ENCODE results near the gene IRX6.

Gene IRX6

GRCh38 chr16:55324285-55325079, 479 bp downstream of the IRX6 start:
- DNase-seq = no peak

DNA sequence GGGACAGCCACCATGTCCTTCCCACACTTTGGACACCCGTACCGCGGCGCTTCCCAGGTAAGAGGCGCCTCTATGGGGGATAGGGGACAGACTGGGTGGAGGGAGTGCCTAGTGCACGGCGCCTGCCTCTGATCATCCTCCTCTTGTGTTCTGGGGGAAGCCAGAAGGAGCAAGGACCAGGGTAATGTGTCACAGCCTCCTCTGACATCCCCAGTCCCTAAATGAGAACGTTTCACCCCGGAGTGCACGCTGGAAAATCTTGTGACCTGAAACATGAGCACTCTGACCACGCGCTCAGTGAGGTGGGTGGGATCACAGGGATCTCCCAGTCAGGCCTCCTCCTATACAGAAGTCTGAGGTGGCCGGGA, 1.1 kb downstream of the IRX6 start:
- DNase-seq = no peak

DNA sequence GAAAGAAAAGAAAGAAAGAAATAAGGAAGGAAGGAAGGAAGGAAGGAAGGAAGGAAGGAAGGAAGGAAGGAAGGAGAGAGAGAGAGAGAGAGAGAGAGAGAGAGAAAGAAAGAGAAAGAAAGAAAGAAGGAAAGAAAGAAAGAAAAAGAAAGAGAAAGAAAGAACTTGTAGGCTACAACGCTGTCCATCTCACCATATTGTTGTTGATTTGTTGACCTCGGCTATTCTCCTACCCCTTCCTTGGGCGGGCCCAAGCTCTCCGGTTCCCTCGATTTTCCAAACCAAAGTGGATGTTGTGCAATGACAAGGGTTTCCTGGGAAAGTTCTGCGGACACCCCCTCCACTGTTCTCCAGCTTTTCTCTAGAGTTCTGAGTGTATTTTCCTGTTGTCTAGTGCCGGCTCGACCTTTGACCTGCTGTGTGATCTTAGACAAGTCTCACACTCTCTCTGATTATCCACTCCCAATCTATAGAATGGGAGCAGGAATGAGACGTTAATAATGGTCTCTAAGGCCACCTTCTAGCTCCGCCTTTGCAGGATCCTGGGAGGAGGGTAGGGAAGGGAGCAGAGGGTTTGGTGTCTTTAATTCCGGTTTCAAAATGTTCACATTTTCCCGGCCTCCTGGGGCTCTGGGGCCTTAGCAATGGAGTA, 1.6 kb downstream of the IRX6 start:
- no peak for DNase-seq

GRCh38 chr16:55326261-55327092, 2.5 kb downstream of the IRX6 start:
- DNase-seq = no peak

DNA sequence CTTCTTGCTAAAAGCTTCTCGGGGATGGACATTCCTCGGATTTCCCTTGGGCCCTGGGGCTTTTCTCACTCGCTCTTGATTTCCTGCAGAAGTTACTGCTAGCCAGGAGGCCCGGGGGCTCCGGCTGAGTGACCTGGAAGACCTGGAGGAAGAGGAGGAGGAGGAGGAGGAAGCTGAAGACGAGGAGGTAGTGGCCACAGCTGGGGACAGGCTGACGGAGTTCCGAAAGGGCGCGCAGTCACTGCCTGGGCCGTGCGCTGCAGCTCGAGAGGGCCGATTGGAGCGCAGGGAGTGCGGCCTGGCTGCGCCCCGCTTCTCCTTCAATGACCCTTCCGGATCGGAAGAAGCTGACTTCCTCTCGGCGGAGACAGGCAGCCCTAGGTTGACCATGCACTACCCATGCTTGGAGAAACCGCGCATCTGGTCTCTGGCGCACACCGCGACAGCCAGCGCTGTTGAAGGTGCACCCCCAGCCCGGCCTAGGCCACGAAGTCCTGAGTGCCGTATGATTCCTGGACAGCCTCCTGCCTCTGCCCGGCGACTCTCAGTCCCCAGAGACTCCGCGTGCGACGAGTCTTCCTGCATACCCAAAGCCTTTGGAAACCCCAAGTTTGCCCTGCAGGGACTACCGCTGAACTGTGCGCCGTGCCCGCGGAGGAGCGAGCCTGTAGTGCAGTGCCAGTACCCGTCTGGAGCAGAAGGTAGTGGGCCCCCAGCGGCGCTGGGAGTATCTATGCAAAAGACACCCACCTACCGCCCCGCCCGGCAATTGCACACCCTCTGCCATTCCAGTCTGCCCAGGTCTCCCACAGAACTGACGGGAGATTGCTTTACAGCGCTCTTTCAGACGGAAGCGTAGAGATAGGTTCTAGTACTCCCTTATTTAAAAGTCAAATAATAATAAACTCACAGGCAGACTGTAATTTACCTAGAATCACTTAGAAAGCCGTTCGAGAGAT, 4.9 kb downstream of the IRX6 start:
- DNase-seq = no peak

DNA sequence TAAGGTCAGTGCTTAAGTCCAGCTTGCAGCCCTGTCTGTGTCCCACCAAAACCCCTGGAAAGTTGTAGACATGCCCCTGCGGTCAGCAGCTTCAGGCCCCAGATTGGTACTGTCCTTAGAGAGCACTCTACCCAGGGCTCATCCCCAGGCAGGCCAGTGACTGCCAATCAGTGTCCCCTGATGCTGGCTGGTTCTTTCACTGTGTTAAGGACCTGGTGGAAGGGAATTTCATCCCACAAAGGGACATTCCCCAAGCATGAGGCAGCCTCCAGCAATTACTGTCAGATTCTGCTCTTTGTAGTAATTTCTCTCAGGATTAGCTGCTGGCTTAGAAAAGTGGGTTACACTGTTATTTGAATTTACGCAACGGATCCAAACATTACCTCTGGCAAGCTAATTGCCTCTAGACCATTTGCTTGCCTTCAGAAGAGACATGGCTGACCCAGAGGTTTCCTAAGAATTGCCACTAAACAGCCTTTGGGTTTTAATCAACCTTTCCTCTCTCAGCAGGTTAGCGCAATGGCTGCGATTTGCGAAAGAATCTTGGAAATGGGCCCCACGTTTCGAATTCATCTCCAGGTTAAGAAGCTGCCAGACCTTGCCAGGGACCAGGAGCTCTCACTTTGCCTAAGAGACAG, 5.9 kb downstream of the IRX6 start:
- DNase-seq = no peak

- no peak for DNase-seq
Measured at GRCh38 chr16:55330781-55331647, 7.0 kb downstream of the IRX6 start.

- no peak for DNase-seq
Measured at GRCh38 chr16:55331648-55332185, 7.7 kb downstream of the IRX6 start.

DNA sequence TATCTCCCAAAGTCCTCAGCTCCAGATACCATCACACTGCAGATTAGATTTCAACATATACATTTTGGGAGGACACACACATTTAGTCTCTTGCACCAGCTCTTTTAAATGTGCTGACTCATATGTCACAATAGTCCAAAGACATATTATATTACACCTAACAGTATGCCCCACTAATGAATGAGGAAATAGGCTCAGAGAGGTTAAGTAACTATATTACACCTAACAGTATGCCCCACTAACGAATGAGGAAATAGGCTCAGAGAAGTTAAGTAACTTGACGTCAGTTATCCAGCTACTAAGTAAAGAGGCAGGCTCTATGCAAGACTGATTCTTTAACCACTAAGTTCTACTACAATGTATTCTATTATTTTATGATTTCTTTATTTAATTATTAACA, 9.7 kb downstream of the IRX6 start:
- DNase-seq = no peak

- DNase-seq = no peak
Measured at GRCh38 chr16:55338646-55339045, 14.6 kb downstream of the IRX6 start.

DNA sequence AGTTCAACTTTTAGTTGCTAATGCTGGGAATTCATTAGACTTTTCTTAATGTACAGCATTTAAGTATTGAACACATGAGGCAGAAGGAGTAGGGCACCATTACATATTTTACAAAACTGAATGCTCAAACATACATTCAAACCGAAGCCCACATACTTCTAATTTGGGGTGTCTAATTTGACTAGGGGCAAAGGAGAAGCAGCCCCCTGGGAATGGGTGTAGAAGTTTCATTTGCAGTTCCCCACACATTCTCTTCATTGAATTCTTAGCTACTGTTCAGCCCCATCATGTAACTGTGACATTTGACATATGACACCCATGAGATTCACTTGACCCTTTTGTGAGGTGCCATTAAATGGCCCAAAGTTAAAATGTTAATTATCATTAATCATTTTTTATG, 16.4 kb downstream of the IRX6 start:
- DNase-seq = no peak

GRCh38 chr16:55341681-55342080, 17.7 kb downstream of the IRX6 start:
- DNase-seq = no peak

DNA sequence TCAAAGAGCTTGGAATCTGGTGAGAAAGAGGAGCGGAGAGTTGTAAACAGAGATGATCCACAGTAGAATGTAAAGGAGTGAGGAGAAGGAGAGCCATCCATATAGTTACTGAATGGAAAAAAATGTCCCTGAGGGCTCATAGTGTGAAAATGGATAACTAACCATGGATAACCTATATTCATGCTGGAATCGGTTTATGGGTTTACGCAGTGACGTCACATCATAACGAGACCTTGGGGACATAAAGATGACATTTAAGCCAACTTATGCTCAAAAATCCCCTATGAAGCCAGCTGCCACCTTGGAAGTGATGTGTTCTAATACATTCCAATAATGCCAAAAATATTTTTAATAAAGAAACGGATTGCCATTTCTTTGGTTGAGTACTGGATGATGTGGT, 22.5 kb downstream of the IRX6 start:
- no peak for DNase-seq

GRCh38 chr16:55349867-55350266, 25.9 kb downstream of the IRX6 start:
- DNase-seq = no peak

- no peak for DNase-seq
Measured at GRCh38 chr16:55350984-55351383, 27.0 kb downstream of the IRX6 start.

GRCh38 chr16:55351936-55352335, 27.9 kb downstream of the IRX6 start:
- DNase-seq = no peak

GRCh38 chr16:55357241-55357640, 33.2 kb downstream of the IRX6 start:
- DNase-seq = no peak

- no peak for DNase-seq
Measured at GRCh38 chr16:55359946-55360345, 35.9 kb downstream of the IRX6 start.

GRCh38 chr16:55364811-55365210, 40.8 kb downstream of the IRX6 start:
- no peak for DNase-seq

DNA sequence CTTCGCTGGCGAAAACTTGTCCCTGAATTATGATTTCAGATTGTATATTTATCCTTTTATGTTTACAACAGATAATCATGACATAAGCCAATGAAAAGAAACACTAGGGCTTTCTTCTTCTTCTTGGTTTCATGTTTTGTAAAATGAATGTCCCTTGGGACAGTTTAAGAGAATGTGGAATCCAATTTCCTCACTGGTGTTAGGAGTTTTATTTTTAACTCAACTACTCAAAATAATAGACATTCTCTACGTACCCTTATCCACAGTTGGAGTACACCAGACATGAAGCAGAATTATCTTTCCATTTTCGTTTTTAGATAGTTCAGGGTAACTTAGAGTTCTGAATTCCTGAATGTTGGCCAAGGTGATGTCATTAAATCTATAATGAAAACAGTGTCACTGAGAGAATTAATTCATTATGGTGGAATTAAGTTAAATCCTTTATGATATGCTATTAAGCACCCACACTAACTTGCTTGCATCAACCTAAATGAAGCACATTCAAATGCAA, 43.4 kb downstream of the IRX6 start:
- no peak for DNase-seq

All from stimulated activated CD4-positive, alpha-beta T cell treated with anti-CD3 and anti-CD28 coated beads, Interleukin-15, amount 100 ng/mL, for 24 hours (primary cell).